Cerebellar cortex (tissue), 1 donor: Measurements from ENCODE around the gene IMMP2L.

ENCODE experiments used
- DNase-seq: peaks from one replicate; pipeline ENCODE4 v3.0.0-alpha.2; 2015; ENCODE audit warnings: low spot score

Gene IMMP2L

GRCh38 chr7:111101856-111102646, 460.2 kb downstream of the IMMP2L start:
- DNase-seq, result no peak

- no peak for DNase-seq
Measured at GRCh38 chr7:111098926-111099250, 463.4 kb downstream of the IMMP2L start.

- peak; percentile 76 for DNase-seq
Measured at GRCh38 chr7:111098011-111098925, 464.0 kb downstream of the IMMP2L start.

- DNase-seq, result no peak
Measured at GRCh38 chr7:111096997-111097396, 465.3 kb downstream of the IMMP2L start.

GRCh38 chr7:111094419-111094818, 467.9 kb downstream of the IMMP2L start:
- peak; percentile 63 for DNase-seq

GRCh38 chr7:111093496-111093895, 468.8 kb downstream of the IMMP2L start:
- peak; percentile 47 for DNase-seq

- DNase-seq, result peak; percentile 65
Measured at GRCh38 chr7:111092406-111093236, 469.7 kb downstream of the IMMP2L start.

GRCh38 chr7:111091593-111092358, 470.5 kb downstream of the IMMP2L start:
- DNase-seq, result peak; percentile 73

- peak; percentile 94 for DNase-seq
Measured at GRCh38 chr7:111090846-111091245, 471.4 kb downstream of the IMMP2L start, which contains the start of gene LRRN3. TSS of gene LRRN3 (plus strand) at chr7:111091127. CDS start at chr7:111122773, 31,646 bp downstream.

GRCh38 chr7:111089822-111090426, 472.4 kb downstream of the IMMP2L start:
- peak; percentile 78 for DNase-seq

- no peak for DNase-seq
Measured at GRCh38 chr7:111088328-111088727, 474.0 kb downstream of the IMMP2L start.

- no peak for DNase-seq
Measured at GRCh38 chr7:111086532-111086931, 475.8 kb downstream of the IMMP2L start.

GRCh38 chr7:111085356-111085755, 476.9 kb downstream of the IMMP2L start:
- no peak for DNase-seq

GRCh38 chr7:111083413-111083812, 478.9 kb downstream of the IMMP2L start:
- no peak for DNase-seq

- no peak for DNase-seq
Measured at GRCh38 chr7:111082351-111082750, 479.9 kb downstream of the IMMP2L start.

GRCh38 chr7:111081546-111082267, 480.6 kb downstream of the IMMP2L start:
- DNase-seq, result no peak

GRCh38 chr7:111080495-111081105, 481.7 kb downstream of the IMMP2L start:
- DNase-seq, result no peak

GRCh38 chr7:111077001-111077400, 485.3 kb downstream of the IMMP2L start:
- DNase-seq, result no peak

- DNase-seq, result no peak
Measured at GRCh38 chr7:111076205-111076604, 486.1 kb downstream of the IMMP2L start.

GRCh38 chr7:111075498-111075897, 486.8 kb downstream of the IMMP2L start:
- DNase-seq, result no peak
